Liver (tissue), 9 donors: ENCODE results near the gene TMC1. TPM values are rescaled to one million over a fixed set of nuclear protein-coding genes. Genes with fewer than 3 reads are reported as not detected.

ENCODE experiments used
- DNase-seq: peaks from one replicate; pipeline ENCODE4 v3.0.0-alpha.2; 2017; ENCODE audit warnings: low spot score
- H3K27ac ChIP-seq, 2 donors: one replicate each; pipeline ENCODE4 v1.7.0; 2013; ENCODE audit warnings: inconsistent platforms in 2 of 2, low read length in 2 of 2, control low read depth in 1 of 2, low read depth in 1 of 2, mild to moderate bottlenecking in 1 of 2
- H3K27me3 ChIP-seq, 4 donors: one replicate each; pipeline versions ENCODE4 v1.6.1 to v1.7.0; 2013; ENCODE audit warnings: low read length in 3 of 4, inconsistent platforms in 1 of 4, mild to moderate bottlenecking in 1 of 4, moderate library complexity in 1 of 4; ENCODE audit not compliant: control insufficient read depth in 4 of 4, insufficient read depth in 4 of 4
- H3K36me3 ChIP-seq, 4 donors: one replicate each; pipeline versions ENCODE4 v1.6.1 to v1.7.0; 2013; ENCODE audit warnings: low read length in 3 of 4, mild to moderate bottlenecking in 3 of 4, low read depth in 1 of 4, moderate library complexity in 1 of 4; ENCODE audit not compliant: control insufficient read depth in 4 of 4, insufficient read depth in 3 of 4
- H3K4me1 ChIP-seq, 4 donors: one replicate each; pipeline versions ENCODE4 v1.6.1 to v1.7.0; 2013; ENCODE audit warnings: low read length in 3 of 4, mild to moderate bottlenecking in 3 of 4, moderate library complexity in 1 of 4; ENCODE audit not compliant: control insufficient read depth in 4 of 4, insufficient read depth in 4 of 4
- H3K4me3 ChIP-seq, 3 donors: one replicate each; pipeline versions ENCODE4 v1.6.1 to v1.7.0; 2013; ENCODE audit warnings: low read length in 3 of 3, control low read depth in 1 of 3, low read depth in 1 of 3, mild to moderate bottlenecking in 1 of 3
- H3K9ac ChIP-seq, 2 donors: one replicate each; pipeline ENCODE4 v1.7.0; 2013; ENCODE audit warnings: low read length in 2 of 2, mild to moderate bottlenecking in 2 of 2, moderate library complexity in 2 of 2, control low read depth in 1 of 2, low read depth in 1 of 2
- H3K9me3 ChIP-seq, 4 donors: one replicate each; pipeline versions ENCODE4 v1.6.1 to v1.7.0; 2013; ENCODE audit warnings: low read length in 3 of 4; ENCODE audit not compliant: control insufficient read depth in 4 of 4
- EGR1 ChIP-seq, 2 donors: IDR thresholded peaks; 2 replicates each; pipeline ENCODE4 v1.6.1; 2016 to 2018; ENCODE audit warnings: antibody characterized with exemption in 2 of 2, low read depth in 2 of 2
- FOXA2 ChIP-seq: IDR thresholded peaks from 2 replicates; pipeline ENCODE4 v1.6.1; 2016; ENCODE audit warnings: antibody characterized with exemption
- GABPA ChIP-seq, 2 donors: IDR thresholded peaks in 1 of 2; conservative IDR thresholded peaks in 1 of 2; 2 replicates each; pipeline ENCODE4 v1.6.1; 2016; ENCODE audit warnings: antibody characterized with exemption in 2 of 2, mild to moderate bottlenecking in 1 of 2, moderate library complexity in 1 of 2
- HNF4A ChIP-seq, 2 donors: conservative IDR thresholded peaks; 2 replicates each; pipeline ENCODE4 v1.6.1; 2016; ENCODE audit warnings: antibody characterized with exemption in 2 of 2, mild to moderate bottlenecking in 2 of 2
- HNF4G ChIP-seq: IDR thresholded peaks from 2 replicates; pipeline ENCODE4 v1.6.1; 2016; ENCODE audit warnings: antibody characterized with exemption
- JUND ChIP-seq, 2 donors: IDR thresholded peaks; 2 replicates each; pipeline ENCODE4 v1.6.1; 2016; ENCODE audit warnings: antibody characterized with exemption in 2 of 2
- NR2F2 ChIP-seq: IDR thresholded peaks from 2 replicates; pipeline ENCODE4 v1.6.1; 2016; ENCODE audit warnings: antibody characterized with exemption
- RAD21 ChIP-seq, 2 donors: IDR thresholded peaks; 2 replicates each; pipeline ENCODE4 v1.6.1; 2016; ENCODE audit warnings: antibody characterized with exemption in 2 of 2, mild to moderate bottlenecking in 2 of 2
- RXRA ChIP-seq, 2 donors: IDR thresholded peaks; 2 replicates each; pipeline ENCODE4 v1.6.1; 2017 to 2018; ENCODE audit warnings: antibody characterized with exemption in 2 of 2, mild to moderate bottlenecking in 1 of 2
- SP1 ChIP-seq: IDR thresholded peaks from 2 replicates; pipeline ENCODE4 v1.6.1; 2018; ENCODE audit warnings: antibody characterized with exemption, mild to moderate bottlenecking
- TAF1 ChIP-seq: conservative IDR thresholded peaks from 2 replicates; pipeline ENCODE4 v1.6.1; 2016; ENCODE audit warnings: antibody characterized with exemption, mild to moderate bottlenecking
- YY1 ChIP-seq: IDR thresholded peaks from 2 replicates; pipeline ENCODE4 v1.6.1; 2016; ENCODE audit warnings: antibody characterized with exemption, mild to moderate bottlenecking
- WGBS: extraction: QIAGEN DNeasy Blood & Tissue Kit; methylation state at CpG from one replicate; pipeline ENCODE4 v1.1.7; 2013; 5-methylcytosine and 5-hydroxymethylcytosine counted together
- polyA plus RNA-seq, 2 donors: library from polyadenylated mRNA; stranded (reverse) in 1 of 2; unstranded in 1 of 2; fragments of 200-250 nt in 1 of 2; fragments of >200 nt in 1 of 2; fragmentation: Nextera tagmentation in 1 of 2; extraction: Ambion mirVana in 1 of 2; gene quantifications; one replicate each; pipeline versions ENCODE4 v1.2.1 to v1.2.3, GENCODE V29; 2013 to 2015
- total RNA-seq, 2 donors: library from RNA; depleted of rRNA; stranded (reverse); fragments of >200 nt; gene quantifications; one replicate each; pipeline ENCODE4 v1.2.3, GENCODE V29; 2014
- TF ChIP-seq, protein P1 (sequence below): IDR thresholded peaks from 2 replicates; pipeline ENCODE4 v1.6.1; 2016; ENCODE audit warnings: antibody characterized with exemption
- TF ChIP-seq, protein P2 (sequence below): IDR thresholded peaks from 2 replicates; pipeline ENCODE4 v1.6.1; 2016; ENCODE audit warnings: antibody characterized with exemption, mild to moderate bottlenecking
- TF ChIP-seq, protein P3 (sequence below): IDR thresholded peaks from 2 replicates; pipeline ENCODE4 v1.6.1; 2016; ENCODE audit warnings: antibody characterized with exemption
- TF ChIP-seq, protein P4 (sequence below): fragments of 150-350 bp; IDR thresholded peaks from 2 replicates; pipeline ENCODE4 v1.5.1; 2017; ENCODE audit warnings: improper control_type of control experiment, low read depth, low read length; ENCODE audit not compliant: missing input control
- donor health status: healthy.
- donor health status: healthy.
- donor health status: healthy.
- donor health status: healthy.
- donor health status: healthy.

The TMC1 gene
- total and polyA plus RNA-seq, 4 donors: 0.09 TPM; not detected in 3

DNA sequence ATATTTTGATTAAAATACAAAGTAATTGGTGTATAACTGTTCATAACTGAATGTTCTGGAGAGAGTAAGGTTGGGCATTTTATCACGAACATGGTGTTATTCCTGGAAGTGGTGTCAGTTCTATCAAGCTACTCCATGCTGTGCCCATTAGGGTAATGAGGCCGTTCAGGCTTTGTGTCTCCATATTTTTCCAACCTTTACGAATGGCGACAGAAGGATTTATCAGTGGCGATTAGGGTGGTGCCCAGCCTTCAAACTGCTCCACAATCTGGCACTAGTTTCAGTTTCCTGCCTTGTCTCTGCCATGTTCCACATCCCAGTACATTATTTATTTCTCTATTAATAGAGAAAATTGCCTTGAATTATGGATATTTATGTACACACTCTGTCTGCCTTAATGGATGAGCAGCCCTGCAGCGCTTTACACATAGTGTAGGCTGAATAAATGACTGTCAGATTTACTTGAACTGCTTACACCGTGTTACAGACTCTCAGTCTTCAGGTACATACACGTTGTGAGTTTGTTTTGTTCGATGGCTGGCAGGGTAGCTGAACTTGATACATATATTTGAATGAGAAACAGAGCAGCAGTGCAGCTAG is 23.9 kb upstream of the TMC1 start:
- no peak for TF ChIP-seq RXRA (IDR thresholded peaks at IDR 0.05)
- TF ChIP-seq, protein P1, sequence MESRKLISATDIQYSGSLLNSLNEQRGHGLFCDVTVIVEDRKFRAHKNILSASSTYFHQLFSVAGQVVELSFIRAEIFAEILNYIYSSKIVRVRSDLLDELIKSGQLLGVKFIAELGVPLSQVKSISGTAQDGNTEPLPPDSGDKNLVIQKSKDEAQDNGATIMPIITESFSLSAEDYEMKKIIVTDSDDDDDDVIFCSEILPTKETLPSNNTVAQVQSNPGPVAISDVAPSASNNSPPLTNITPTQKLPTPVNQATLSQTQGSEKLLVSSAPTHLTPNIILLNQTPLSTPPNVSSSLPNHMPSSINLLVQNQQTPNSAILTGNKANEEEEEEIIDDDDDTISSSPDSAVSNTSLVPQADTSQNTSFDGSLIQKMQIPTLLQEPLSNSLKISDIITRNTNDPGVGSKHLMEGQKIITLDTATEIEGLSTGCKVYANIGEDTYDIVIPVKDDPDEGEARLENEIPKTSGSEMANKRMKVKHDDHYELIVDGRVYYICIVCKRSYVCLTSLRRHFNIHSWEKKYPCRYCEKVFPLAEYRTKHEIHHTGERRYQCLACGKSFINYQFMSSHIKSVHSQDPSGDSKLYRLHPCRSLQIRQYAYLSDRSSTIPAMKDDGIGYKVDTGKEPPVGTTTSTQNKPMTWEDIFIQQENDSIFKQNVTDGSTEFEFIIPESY: no peak
- no peaks in the 10 kb centered on the region for H3K27me3 ChIP-seq
- H3K36me3 ChIP-seq: no peaks in the 10 kb centered on the region
- no peak overlapping the region for H3K9ac ChIP-seq
- H3K4me3 ChIP-seq: no peak overlapping the region
- 86% methylated on average over 9 of the region's 9 CpGs for WGBS
- H3K27ac ChIP-seq: no peak overlapping the region
- H3K4me1 ChIP-seq: no peaks in the 10 kb centered on the region
- H3K9me3 ChIP-seq: no peaks in the 10 kb centered on the region
- DNase-seq: no peak

DNA sequence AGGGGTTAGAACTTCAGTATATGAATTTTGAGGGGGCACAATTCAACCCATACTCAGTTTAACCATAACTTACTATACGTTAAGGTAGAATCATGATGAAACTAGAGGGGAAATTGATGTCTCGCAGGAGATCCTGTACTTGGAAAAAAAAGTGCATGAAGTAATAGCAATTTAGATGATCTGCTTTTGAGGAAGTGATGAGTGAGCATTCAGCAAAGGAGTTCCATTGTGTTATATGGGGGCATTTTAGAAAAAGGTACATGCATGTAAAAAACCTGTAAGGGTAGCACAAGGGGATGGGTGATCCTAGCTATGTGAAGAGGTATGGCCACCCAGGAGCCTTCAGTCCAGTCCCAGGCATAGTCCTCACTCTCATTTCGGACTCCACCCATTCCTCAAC is 14.8 kb upstream of the TMC1 start:
- TF ChIP-seq NR2F2 (no peak), JUND (IDR thresholded peaks at IDR 0.05) (no peak), HNF4G (no peak), FOXA2 (no peak), EGR1 (IDR thresholded peaks at IDR 0.05; ENCODE audit: low read depth in 2 of 2) (no peak), RXRA (IDR thresholded peaks at IDR 0.05) (no peak), YY1 (no peak), TAF1 (no peak), RAD21 (IDR thresholded peaks at IDR 0.05) (no peak), HNF4A (conservative IDR thresholded peaks at IDR 0.05) (no peak), SP1 (no peak), GABPA (IDR thresholded peaks at IDR 0.05 in 1 of 2, conservative IDR thresholded peaks at IDR 0.05 in 1 of 2) (no peak)
- TF ChIP-seq, protein P2, sequence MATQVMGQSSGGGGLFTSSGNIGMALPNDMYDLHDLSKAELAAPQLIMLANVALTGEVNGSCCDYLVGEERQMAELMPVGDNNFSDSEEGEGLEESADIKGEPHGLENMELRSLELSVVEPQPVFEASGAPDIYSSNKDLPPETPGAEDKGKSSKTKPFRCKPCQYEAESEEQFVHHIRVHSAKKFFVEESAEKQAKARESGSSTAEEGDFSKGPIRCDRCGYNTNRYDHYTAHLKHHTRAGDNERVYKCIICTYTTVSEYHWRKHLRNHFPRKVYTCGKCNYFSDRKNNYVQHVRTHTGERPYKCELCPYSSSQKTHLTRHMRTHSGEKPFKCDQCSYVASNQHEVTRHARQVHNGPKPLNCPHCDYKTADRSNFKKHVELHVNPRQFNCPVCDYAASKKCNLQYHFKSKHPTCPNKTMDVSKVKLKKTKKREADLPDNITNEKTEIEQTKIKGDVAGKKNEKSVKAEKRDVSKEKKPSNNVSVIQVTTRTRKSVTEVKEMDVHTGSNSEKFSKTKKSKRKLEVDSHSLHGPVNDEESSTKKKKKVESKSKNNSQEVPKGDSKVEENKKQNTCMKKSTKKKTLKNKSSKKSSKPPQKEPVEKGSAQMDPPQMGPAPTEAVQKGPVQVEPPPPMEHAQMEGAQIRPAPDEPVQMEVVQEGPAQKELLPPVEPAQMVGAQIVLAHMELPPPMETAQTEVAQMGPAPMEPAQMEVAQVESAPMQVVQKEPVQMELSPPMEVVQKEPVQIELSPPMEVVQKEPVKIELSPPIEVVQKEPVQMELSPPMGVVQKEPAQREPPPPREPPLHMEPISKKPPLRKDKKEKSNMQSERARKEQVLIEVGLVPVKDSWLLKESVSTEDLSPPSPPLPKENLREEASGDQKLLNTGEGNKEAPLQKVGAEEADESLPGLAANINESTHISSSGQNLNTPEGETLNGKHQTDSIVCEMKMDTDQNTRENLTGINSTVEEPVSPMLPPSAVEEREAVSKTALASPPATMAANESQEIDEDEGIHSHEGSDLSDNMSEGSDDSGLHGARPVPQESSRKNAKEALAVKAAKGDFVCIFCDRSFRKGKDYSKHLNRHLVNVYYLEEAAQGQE: no peak
- TF ChIP-seq, protein P1: no peak
- TF ChIP-seq, protein P3, sequence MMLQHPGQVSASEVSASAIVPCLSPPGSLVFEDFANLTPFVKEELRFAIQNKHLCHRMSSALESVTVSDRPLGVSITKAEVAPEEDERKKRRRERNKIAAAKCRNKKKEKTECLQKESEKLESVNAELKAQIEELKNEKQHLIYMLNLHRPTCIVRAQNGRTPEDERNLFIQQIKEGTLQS: no peak
- TF ChIP-seq, protein P4, sequence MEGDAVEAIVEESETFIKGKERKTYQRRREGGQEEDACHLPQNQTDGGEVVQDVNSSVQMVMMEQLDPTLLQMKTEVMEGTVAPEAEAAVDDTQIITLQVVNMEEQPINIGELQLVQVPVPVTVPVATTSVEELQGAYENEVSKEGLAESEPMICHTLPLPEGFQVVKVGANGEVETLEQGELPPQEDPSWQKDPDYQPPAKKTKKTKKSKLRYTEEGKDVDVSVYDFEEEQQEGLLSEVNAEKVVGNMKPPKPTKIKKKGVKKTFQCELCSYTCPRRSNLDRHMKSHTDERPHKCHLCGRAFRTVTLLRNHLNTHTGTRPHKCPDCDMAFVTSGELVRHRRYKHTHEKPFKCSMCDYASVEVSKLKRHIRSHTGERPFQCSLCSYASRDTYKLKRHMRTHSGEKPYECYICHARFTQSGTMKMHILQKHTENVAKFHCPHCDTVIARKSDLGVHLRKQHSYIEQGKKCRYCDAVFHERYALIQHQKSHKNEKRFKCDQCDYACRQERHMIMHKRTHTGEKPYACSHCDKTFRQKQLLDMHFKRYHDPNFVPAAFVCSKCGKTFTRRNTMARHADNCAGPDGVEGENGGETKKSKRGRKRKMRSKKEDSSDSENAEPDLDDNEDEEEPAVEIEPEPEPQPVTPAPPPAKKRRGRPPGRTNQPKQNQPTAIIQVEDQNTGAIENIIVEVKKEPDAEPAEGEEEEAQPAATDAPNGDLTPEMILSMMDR: no peak
- Histone ChIP-seq H3K36me3 (no peaks in the 10 kb centered on the region), H3K4me1 (peaks cover 0 to 2% (median 0%) of the 10 kb centered on the region in 4 donors), H3K9me3 (no peaks in the 10 kb centered on the region), H3K27ac (no peak overlapping the region), H3K4me3 (no peak overlapping the region), H3K27me3 (no peaks in the 10 kb centered on the region), H3K9ac (no peak overlapping the region)
- WGBS: 92% methylated on average over 3 of the region's 3 CpGs
- DNase-seq: no peak
